Immature natural killer cell (primary cell): Measurements from ENCODE around the gene ENDOD1. TPM values are rescaled to one million over a fixed set of nuclear protein-coding genes. Genes with fewer than 3 reads are reported as not detected.
A peak's percentile ranks its signal among the peaks of the same experiment; 100 is the strongest.
"Not testable (repeated sequence)": the region's sequence is repeated elsewhere in the genome, so short reads cannot be mapped to it uniquely, and the experiment has no call there.

Experiments used
- DNase-seq, 3 donors: peaks; one replicate each; pipeline ENCODE4 v3.0.0; 2022; ENCODE audit warnings: mixed read lengths in 1 of 3
- H3K27ac Mint-ChIP-seq, 6 donors: one replicate each; pipeline ENCODE4 v1.8.0; 2020; ENCODE audit warnings: mixed read lengths in 6 of 6, mild to moderate bottlenecking in 5 of 6, inconsistent platforms in 4 of 6, moderate library complexity in 3 of 6
- H3K27me3 Mint-ChIP-seq, 3 donors: one replicate each; pipeline ENCODE4 v1.8.0; 2020 to 2021; ENCODE audit warnings: low read depth in 3 of 3, mild to moderate bottlenecking in 3 of 3, mixed read lengths in 3 of 3, moderate library complexity in 3 of 3, inconsistent platforms in 1 of 3
- H3K36me3 Mint-ChIP-seq, 3 donors: one replicate each; pipeline ENCODE4 v1.8.0; 2020; ENCODE audit warnings: mixed read lengths in 3 of 3, inconsistent platforms in 2 of 3, mild to moderate bottlenecking in 2 of 3
- H3K4me1 Mint-ChIP-seq, 2 donors: one replicate each; pipeline ENCODE4 v1.8.0; 2020; ENCODE audit warnings: inconsistent platforms in 2 of 2, mild to moderate bottlenecking in 2 of 2, mixed read lengths in 2 of 2, moderate library complexity in 1 of 2
- H3K4me3 Mint-ChIP-seq, 5 donors: one replicate each; pipeline ENCODE4 v1.8.0; 2020; ENCODE audit warnings: mild to moderate bottlenecking in 5 of 5, mixed read lengths in 5 of 5, inconsistent platforms in 3 of 5, moderate library complexity in 3 of 5
- H3K9me3 Mint-ChIP-seq, 6 donors: one replicate each; pipeline ENCODE4 v1.8.0; 2020; ENCODE audit warnings: mild to moderate bottlenecking in 6 of 6, mixed read lengths in 6 of 6, inconsistent platforms in 4 of 6, moderate library complexity in 3 of 6
- polyA plus RNA-seq, 3 donors: library from polyadenylated mRNA; unstranded; fragments of 300-500 nt; fragmentation: Illumina TruSeq; gene quantifications; one replicate each; pipeline ENCODE4 v1.2.3, GENCODE V29; 2021

The ENDOD1 gene
- 10 to 100 TPM; 12.6 to 17.2 (median 15.1) TPM for polyA plus RNA-seq

- H3K27me3 Mint-ChIP-seq, result peaks cover 4 to 5% (median 4%) of the 10 kb centered on the region in 3 donors
- peaks cover 0 to 5% (median 0%) of the 10 kb centered on the region in 3 donors for H3K36me3 Mint-ChIP-seq
- H3K4me1 Mint-ChIP-seq, result peaks cover 33 to 46% of the 10 kb centered on the region in 2 donors
- peak within 1 kb of the TSS; percentile 91 to 97 (median 95) for H3K4me3 Mint-ChIP-seq
- H3K9me3 Mint-ChIP-seq, result no peaks in the 10 kb centered on the region
- DNase-seq, result peak; percentile 82 to 87 (median 86)
- peak within 1 kb of the TSS; percentile 95 to 99 (median 97) for H3K27ac Mint-ChIP-seq
Observed at GRCh38 chr11:95089620-95090542, at the start of gene ENDOD1. Gene ENDOD1, plus strand, starts transcription at chr11:95089846. Its CDS starts 82 bp downstream, at chr11:95089928.

GRCh38 chr11:95042239-95042638 lies 47.4 kb upstream of the ENDOD1 start:
- Mint-ChIP-seq H3K4me3 (no peak overlapping the region), H3K9me3 (peaks cover 0 to 4% (median 0%) of the 10 kb centered on the region in 6 donors), H3K36me3 (peaks cover 0 to 6% (median 0%) of the 10 kb centered on the region in 3 donors), H3K4me1 (no peaks in the 10 kb centered on the region), H3K27ac (no peak overlapping the region), H3K27me3 (peaks cover 3 to 11% (median 9%) of the 10 kb centered on the region in 3 donors)
- DNase-seq, result no peak

- H3K27me3 Mint-ChIP-seq, result peaks cover 3 to 11% (median 9%) of the 10 kb centered on the region in 3 donors
- peaks cover 0 to 4% (median 0%) of the 10 kb centered on the region in 6 donors for H3K9me3 Mint-ChIP-seq
Observed at GRCh38 chr11:95042906-95043305, 46.7 kb upstream of the ENDOD1 start.

GRCh38 chr11:95044010-95044409 lies 45.6 kb upstream of the ENDOD1 start:
- Mint-ChIP-seq H3K27ac (no peak overlapping the region), H3K9me3 (peaks cover 0 to 4% (median 0%) of the 10 kb centered on the region in 6 donors), H3K4me1 (no peaks in the 10 kb centered on the region), H3K4me3 (no peak overlapping the region), H3K36me3 (no peaks in the 10 kb centered on the region), H3K27me3 (peaks cover 3 to 12% (median 3%) of the 10 kb centered on the region in 3 donors)
- DNase-seq, result no peak

More at GRCh38 chr11:95042906-95043305, 46.7 kb upstream of the ENDOD1 start:
- peaks cover 0 to 6% (median 0%) of the 10 kb centered on the region in 3 donors for H3K36me3 Mint-ChIP-seq
- no peak overlapping the region for H3K4me3 Mint-ChIP-seq
- no peaks in the 10 kb centered on the region for H3K4me1 Mint-ChIP-seq
- no peak for DNase-seq
- H3K27ac Mint-ChIP-seq, result no peak overlapping the region

- no peaks in the 10 kb centered on the region for H3K4me1 Mint-ChIP-seq
- H3K9me3 Mint-ChIP-seq, result peaks cover 0 to 4% (median 0%) of the 10 kb centered on the region in 6 donors
- no peak overlapping the region for H3K4me3 Mint-ChIP-seq
- no peak for DNase-seq
- no peak overlapping the region for H3K27ac Mint-ChIP-seq
- H3K36me3 Mint-ChIP-seq, result no peaks in the 10 kb centered on the region
- H3K27me3 Mint-ChIP-seq, result peaks cover 3 to 12% (median 3%) of the 10 kb centered on the region in 3 donors
Observed at GRCh38 chr11:95045812-95046211, 43.8 kb upstream of the ENDOD1 start.

GRCh38 chr11:95049122-95049521 lies 40.5 kb upstream of the ENDOD1 start, which contains the start of gene KDM4F:
Gene KDM4F, plus strand, starts transcription at chr11:95049422.
- not testable (repeated sequence) for DNase-seq, H3K4me3 Mint-ChIP-seq, H3K4me1 Mint-ChIP-seq, H3K27ac Mint-ChIP-seq, H3K36me3 Mint-ChIP-seq, H3K9me3 Mint-ChIP-seq, H3K27me3 Mint-ChIP-seq

GRCh38 chr11:95050595-95051202 lies 38.9 kb upstream of the ENDOD1 start:
- DNase-seq, result no peak
- H3K27me3 Mint-ChIP-seq, result peaks cover 2 to 13% (median 5%) of the 10 kb centered on the region in 3 donors
- H3K36me3 Mint-ChIP-seq, result no peaks in the 10 kb centered on the region
- no peaks in the 10 kb centered on the region for H3K9me3 Mint-ChIP-seq
- H3K27ac Mint-ChIP-seq, result no peak overlapping the region
- no peak overlapping the region for H3K4me3 Mint-ChIP-seq
- H3K4me1 Mint-ChIP-seq, result no peaks in the 10 kb centered on the region

GRCh38 chr11:95054356-95054755 lies 35.3 kb upstream of the ENDOD1 start:
- Mint-ChIP-seq H3K4me3 (no peak overlapping the region), H3K9me3 (no peaks in the 10 kb centered on the region), H3K36me3 (no peaks in the 10 kb centered on the region), H3K4me1 (no peaks in the 10 kb centered on the region), H3K27me3 (peaks cover 1 to 15% (median 3%) of the 10 kb centered on the region in 3 donors), H3K27ac (no peak overlapping the region)
- DNase-seq, result no peak

GRCh38 chr11:95055283-95055897 lies 34.3 kb upstream of the ENDOD1 start:
- peaks cover 3 to 15% (median 5%) of the 10 kb centered on the region in 3 donors for H3K27me3 Mint-ChIP-seq
- no peak overlapping the region for H3K4me3 Mint-ChIP-seq
- H3K9me3 Mint-ChIP-seq, result no peaks in the 10 kb centered on the region
- no peak overlapping the region for H3K27ac Mint-ChIP-seq
- H3K4me1 Mint-ChIP-seq, result no peaks in the 10 kb centered on the region
- no peak for DNase-seq
- H3K36me3 Mint-ChIP-seq, result no peaks in the 10 kb centered on the region

- H3K36me3 Mint-ChIP-seq, result no peaks in the 10 kb centered on the region
- H3K27ac Mint-ChIP-seq, result no peak overlapping the region
- DNase-seq, result no peak
- no peaks in the 10 kb centered on the region for H3K9me3 Mint-ChIP-seq
- H3K4me1 Mint-ChIP-seq, result no peaks in the 10 kb centered on the region
- H3K27me3 Mint-ChIP-seq, result peaks cover 1 to 18% (median 15%) of the 10 kb centered on the region in 3 donors
- H3K4me3 Mint-ChIP-seq, result no peak overlapping the region
Observed at GRCh38 chr11:95057959-95058358, 31.7 kb upstream of the ENDOD1 start.

GRCh38 chr11:95058621-95059020 lies 31.0 kb upstream of the ENDOD1 start:
- Mint-ChIP-seq H3K27ac (no peak overlapping the region), H3K9me3 (no peaks in the 10 kb centered on the region), H3K36me3 (no peaks in the 10 kb centered on the region), H3K4me3 (no peak overlapping the region), H3K27me3 (peaks cover 1 to 18% (median 14%) of the 10 kb centered on the region in 3 donors), H3K4me1 (no peaks in the 10 kb centered on the region)
- no peak for DNase-seq

- Mint-ChIP-seq H3K36me3 (no peaks in the 10 kb centered on the region), H3K4me3 (no peak overlapping the region), H3K4me1 (no peaks in the 10 kb centered on the region), H3K27ac (no peak overlapping the region), H3K9me3 (no peaks in the 10 kb centered on the region), H3K27me3 (peaks cover 1 to 18% (median 10%) of the 10 kb centered on the region in 3 donors)
- DNase-seq, result no peak
Observed at GRCh38 chr11:95059046-95059445, 30.6 kb upstream of the ENDOD1 start.

- Mint-ChIP-seq H3K4me1 (peaks cover 23 to 34% of the 10 kb centered on the region in 2 donors), H3K9me3 (no peaks in the 10 kb centered on the region), H3K4me3 (peak overlapping the region in 2 of 5 donors; percentile 14 to 33), H3K36me3 (no peaks in the 10 kb centered on the region), H3K27ac (no peak overlapping the region), H3K27me3 (peaks cover 0 to 21% (median 6%) of the 10 kb centered on the region in 3 donors)
- DNase-seq, result no peak
Observed at GRCh38 chr11:95065336-95065735, 24.3 kb upstream of the ENDOD1 start.

GRCh38 chr11:95066716-95067038 lies 23.0 kb upstream of the ENDOD1 start, which contains the start of gene SRSF8:
Gene SRSF8, plus strand, starts transcription at chr11:95066919. Its CDS starts 308 bp downstream, at chr11:95067227.
- H3K27me3 Mint-ChIP-seq, result peaks cover 0 to 13% (median 6%) of the 10 kb centered on the region in 3 donors
- H3K4me3 Mint-ChIP-seq, result peak within 1 kb of the TSS; percentile 91 to 98 (median 97)
- peak within 1 kb of the TSS; percentile 94 to 99 (median 96) for H3K27ac Mint-ChIP-seq
- no peaks in the 10 kb centered on the region for H3K36me3 Mint-ChIP-seq
- H3K9me3 Mint-ChIP-seq, result no peaks in the 10 kb centered on the region
- peaks cover 29 to 45% of the 10 kb centered on the region in 2 donors for H3K4me1 Mint-ChIP-seq
- DNase-seq, result no peak
